ENCODE data around the gene KCNH2.
A peak's percentile ranks its signal among the peaks of the same experiment; 100 is the strongest.

The KCNH2 gene

GRCh38 chr7:150898475-150899011 is 79.6 kb downstream of the KCNH2 start:
- DNase-seq = peak; percentile 63

- DNase-seq = no peak
Observed at GRCh38 chr7:150897502-150898474, 80.3 kb downstream of the KCNH2 start.

- DNase-seq = no peak
Observed at GRCh38 chr7:150896562-150897209, 81.4 kb downstream of the KCNH2 start.

GRCh38 chr7:150895809-150896208 is 82.3 kb downstream of the KCNH2 start:
- DNase-seq = no peak
